Ovary (tissue), 3 donors: Measurements from ENCODE around the gene GNB1.

ENCODE experiments used
- CTCF ChIP-seq, 3 donors: fragments of 450-650 bp in 2 of 3; fragments of 200-600 bp in 1 of 3; IDR thresholded peaks; one replicate each; pipeline versions ENCODE4 v1.5.1 to v1.8.0; 2016 to 2022; ENCODE audit warnings: antibody characterized with exemption in 3 of 3, mild to moderate bottlenecking in 1 of 3
- POLR2A ChIP-seq: fragments of 450-650 bp; IDR thresholded peaks from one replicate; pipeline ENCODE4 v1.6.1; 2017; ENCODE audit warnings: antibody characterized with exemption, mild to moderate bottlenecking, moderate library complexity
- donor health status: DM: no; HTN: no; CAD: no.

GRCh38 chr1:1910651-1911331 is 19.9 kb upstream of the GNB1 start:
- no peak for TF ChIP-seq CTCF (IDR thresholded peaks at IDR 0.05)
- TF ChIP-seq POLR2A: no peak
